HG02759 (cell line): ENCODE measurements around the gene YWHAB.
"Not testable (repeated sequence)": the region's sequence is repeated elsewhere in the genome, so short reads cannot be mapped to it uniquely, and the experiment has no call there.

ENCODE experiments used
- ATAC-seq: cut with Tn5 transposase; IDR thresholded peaks from one replicate; pipeline ENCODE4 v1.9.1; 2021; ENCODE audit warnings: mild to moderate bottlenecking, moderate library complexity; ENCODE audit not compliant: unreplicated experiment

Gene YWHAB

GRCh38 chr20:44866703-44867335 lies 18.7 kb upstream of the YWHAB start:
- no peak for ATAC-seq

- ATAC-seq, result no peak
Observed at GRCh38 chr20:44869471-44869870, 16.0 kb upstream of the YWHAB start.

GRCh38 chr20:44882360-44882759 lies 3.1 kb upstream of the YWHAB start:
- ATAC-seq, result not testable (repeated sequence)

- ATAC-seq, result no peak
Observed at GRCh38 chr20:44883214-44883902, 2.1 kb upstream of the YWHAB start.

- no peak for ATAC-seq
Observed at GRCh38 chr20:44884907-44885391, 556 bp upstream of the YWHAB start.

- no peak for ATAC-seq
Observed at GRCh38 chr20:44886266-44886651, 754 bp downstream of the YWHAB start.

- ATAC-seq, result no peak
Observed at GRCh38 chr20:44886828-44887227, 1.3 kb downstream of the YWHAB start.

- ATAC-seq, result no peak
Observed at GRCh38 chr20:44887466-44887865, 2.0 kb downstream of the YWHAB start.

GRCh38 chr20:44888226-44889103 lies 3.0 kb downstream of the YWHAB start:
- no peak for ATAC-seq

- no peak for ATAC-seq
Observed at GRCh38 chr20:44891826-44892225, 6.3 kb downstream of the YWHAB start.

GRCh38 chr20:44894959-44895358 lies 9.5 kb downstream of the YWHAB start:
- no peak for ATAC-seq

- no peak for ATAC-seq
Observed at GRCh38 chr20:44896583-44896982, 11.1 kb downstream of the YWHAB start.

GRCh38 chr20:44897133-44897532 lies 11.6 kb downstream of the YWHAB start:
- no peak for ATAC-seq

GRCh38 chr20:44900231-44900854 lies 14.8 kb downstream of the YWHAB start:
- ATAC-seq, result no peak

GRCh38 chr20:44901974-44902373 lies 16.5 kb downstream of the YWHAB start:
- ATAC-seq, result no peak

GRCh38 chr20:44904377-44904776 lies 18.9 kb downstream of the YWHAB start:
- no peak for ATAC-seq

- ATAC-seq, result peak; percentile 4
Observed at GRCh38 chr20:44908987-44909871, 23.7 kb downstream of the YWHAB start.

- peak; percentile 95 for ATAC-seq
Observed at GRCh38 chr20:44909872-44910689, 24.6 kb downstream of the YWHAB start, which contains the start of gene PABPC1L. Gene PABPC1L (plus strand): TSS chr20:44910060. CDS start chr20:44910144, 84 bp downstream.

GRCh38 chr20:44910690-44911262 lies 25.3 kb downstream of the YWHAB start:
- no peak for ATAC-seq
